NCI-H2227 treated with DMSO at 0.1 percent for 48 hours (cell line): Measurements from ENCODE around the gene HIP1.
"Not testable (repeated sequence)": the region's sequence is repeated elsewhere in the genome, so short reads cannot be mapped to it uniquely, and the experiment has no call there.

Experiments
- DNase-seq: peaks from one replicate; lab custom pipeline; 2025; lab: John Stamatoyannopoulos, UW

Gene HIP1

DNA sequence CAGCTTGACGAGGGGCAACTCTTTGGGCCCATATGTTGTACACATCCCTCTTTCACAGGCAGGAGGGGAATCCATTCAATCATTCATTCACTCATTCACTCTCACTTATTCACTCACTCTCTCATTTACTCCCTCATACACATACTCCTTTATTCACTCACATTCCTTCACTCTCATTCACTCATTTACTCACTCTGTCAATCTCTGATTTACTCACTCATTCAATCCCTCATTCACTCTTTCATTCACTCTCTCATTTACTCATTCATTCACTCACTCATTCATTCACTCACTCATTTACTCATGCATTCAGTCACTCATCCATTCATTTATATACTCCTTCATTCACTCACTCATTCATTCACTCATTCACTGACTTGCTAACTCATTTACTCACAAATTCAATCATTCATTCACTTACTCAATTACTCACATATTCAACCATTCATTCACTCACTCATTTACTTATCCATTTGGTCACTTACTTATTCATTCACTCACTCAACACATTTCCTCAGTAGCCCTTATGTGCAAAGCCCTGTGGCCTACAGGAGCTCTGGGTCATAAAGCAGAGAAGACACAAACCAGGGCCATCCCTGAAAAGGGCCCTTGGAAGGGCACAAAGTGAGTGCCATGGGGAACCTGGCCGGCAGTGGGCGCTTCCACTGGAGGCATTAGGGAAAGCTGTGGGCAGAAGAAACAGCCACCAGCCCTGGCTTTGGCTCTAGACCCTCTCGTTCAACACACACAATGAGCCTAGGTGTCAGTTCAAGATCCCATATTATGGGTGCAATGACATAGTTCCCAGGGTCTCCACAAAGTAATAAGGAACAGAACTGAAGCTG is 26.0 kb downstream of the HIP1 start:
- no peak for DNase-seq

DNA sequence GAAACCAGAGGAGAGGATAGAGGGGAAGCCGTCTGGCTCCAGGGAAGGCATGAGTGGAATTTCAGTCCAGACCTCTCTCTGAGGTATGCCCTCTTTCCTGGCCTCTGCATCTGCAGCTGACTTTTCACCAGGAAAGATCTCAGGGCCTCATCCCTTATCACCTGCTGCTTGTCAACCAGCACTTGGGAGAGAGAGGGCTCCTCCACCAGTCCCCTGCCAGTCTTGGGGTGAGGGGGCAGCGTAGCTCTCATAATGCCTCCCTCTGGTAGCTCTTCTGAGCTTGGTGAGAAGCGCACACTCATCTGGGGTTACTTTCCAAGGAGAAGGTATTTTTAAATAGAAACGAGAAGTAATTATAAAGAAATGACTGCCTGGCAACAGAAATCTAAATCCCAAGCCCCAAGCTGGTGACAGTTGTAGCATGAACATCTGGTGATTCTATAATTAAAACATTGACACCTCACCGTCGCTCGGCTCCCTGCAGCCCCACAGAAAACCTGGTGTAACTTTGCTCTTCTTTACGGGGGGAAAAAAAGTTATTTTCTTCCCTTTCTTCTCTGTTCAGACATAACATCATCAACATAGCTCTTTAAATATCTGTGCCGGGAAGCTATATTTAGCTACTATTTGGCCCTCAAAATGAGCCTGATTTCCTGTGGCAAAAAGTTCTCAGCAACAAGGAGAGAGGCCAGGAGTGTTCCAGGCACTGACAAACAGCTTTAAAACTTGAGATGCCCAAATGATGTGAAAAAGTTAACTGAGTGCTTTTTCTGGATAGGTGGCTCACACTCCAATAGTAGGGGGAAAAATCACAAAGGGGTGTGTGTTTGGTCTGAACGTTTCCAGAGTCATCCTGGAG is 26.9 kb downstream of the HIP1 start:
- no peak for DNase-seq

DNA sequence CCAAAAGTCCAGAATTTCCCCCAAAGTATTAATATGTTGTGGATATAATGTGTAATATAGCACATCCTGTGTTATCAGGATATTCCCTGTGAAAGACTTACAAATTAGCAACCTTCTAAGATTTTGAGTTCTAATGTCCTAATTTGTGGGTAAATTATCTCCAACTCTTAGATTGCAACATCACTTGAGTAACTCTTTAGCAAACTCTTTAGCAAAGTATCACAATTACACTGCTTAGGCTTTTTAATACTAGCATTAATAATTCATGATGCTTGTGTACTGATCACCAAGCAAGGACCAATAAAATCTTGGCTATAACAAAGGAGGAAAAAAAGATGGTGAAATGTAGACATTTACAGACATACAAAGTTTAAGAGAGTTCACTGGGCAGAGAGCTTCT is 27.7 kb downstream of the HIP1 start:
- DNase-seq: no peak

DNA sequence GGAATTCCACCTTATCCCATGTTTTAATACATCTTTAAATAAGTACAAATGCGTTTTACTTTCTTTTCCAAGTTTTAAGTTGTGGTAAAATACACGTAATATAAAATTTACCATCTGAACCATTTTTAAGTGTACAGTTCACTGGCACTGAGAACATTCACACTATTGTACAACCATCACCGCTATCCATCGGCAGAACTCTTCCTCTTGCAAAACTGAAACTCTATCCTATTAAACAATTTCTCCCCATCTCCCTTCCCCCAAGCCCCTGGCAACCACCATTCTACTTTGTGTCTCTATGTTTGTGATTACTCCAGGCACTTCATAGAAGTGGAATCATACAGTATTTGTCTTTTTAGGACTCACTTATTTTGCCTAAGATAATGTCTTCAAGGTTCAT is 33.8 kb downstream of the HIP1 start:
- DNase-seq: no peak

DNA sequence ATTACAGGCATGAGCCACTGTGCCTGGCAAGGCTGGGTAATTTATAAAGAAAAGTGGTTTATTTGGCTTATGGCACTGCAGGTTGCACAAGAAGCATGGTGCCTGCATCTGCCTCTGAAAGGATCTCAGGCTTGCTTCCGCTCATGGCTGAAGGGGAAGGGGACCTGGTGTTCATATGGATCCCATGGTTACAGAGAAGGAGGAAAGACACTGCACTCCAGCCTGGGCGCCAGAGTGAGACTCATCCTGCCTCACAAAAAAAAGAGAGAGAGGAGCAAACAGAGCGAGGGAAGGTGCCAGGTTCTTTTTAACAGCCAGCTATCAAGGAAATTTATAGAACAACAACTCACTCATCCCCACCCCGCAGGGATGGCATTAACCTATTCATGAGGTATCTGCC is 36.2 kb downstream of the HIP1 start:
- DNase-seq: no peak

DNA sequence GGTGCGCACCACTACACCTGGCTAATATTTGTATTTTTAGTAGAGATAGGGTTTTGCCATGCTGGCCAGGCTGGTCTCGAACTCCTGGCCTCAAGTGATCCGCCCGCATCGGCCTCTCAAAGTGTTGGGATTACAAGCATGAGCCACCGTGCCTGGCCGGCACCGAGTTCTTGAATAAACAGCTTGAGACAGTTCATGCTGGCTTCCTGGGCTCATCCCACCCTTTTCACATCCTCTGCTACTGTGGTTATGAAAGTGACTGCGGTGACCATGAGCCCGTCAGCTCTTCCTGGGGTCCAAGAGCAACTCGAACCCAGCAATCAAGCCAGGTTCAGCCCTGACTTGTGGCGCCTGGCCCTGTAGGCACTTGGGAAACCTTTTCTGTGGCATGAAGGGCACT is 38.7 kb downstream of the HIP1 start:
- DNase-seq: no peak

DNA sequence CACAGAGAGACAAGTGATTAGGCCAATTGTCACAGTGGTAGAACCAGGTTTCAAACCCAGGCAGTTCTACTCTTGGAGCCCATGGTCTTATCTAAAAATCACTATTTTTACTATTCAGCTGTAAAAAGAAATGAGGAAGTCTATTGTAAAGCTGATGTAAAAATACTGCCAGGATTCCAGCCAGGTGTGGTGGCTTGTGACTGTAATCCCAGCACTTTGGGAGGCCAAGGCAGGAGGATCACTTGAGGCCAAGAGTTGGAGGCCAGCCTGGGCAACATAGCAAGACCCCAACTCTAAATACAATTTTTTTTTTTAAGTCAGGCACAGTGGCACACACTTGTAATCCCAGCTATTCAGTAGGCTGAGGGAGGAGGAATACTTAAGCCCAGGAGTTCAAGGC is 40.4 kb downstream of the HIP1 start:
- no peak for DNase-seq

DNA sequence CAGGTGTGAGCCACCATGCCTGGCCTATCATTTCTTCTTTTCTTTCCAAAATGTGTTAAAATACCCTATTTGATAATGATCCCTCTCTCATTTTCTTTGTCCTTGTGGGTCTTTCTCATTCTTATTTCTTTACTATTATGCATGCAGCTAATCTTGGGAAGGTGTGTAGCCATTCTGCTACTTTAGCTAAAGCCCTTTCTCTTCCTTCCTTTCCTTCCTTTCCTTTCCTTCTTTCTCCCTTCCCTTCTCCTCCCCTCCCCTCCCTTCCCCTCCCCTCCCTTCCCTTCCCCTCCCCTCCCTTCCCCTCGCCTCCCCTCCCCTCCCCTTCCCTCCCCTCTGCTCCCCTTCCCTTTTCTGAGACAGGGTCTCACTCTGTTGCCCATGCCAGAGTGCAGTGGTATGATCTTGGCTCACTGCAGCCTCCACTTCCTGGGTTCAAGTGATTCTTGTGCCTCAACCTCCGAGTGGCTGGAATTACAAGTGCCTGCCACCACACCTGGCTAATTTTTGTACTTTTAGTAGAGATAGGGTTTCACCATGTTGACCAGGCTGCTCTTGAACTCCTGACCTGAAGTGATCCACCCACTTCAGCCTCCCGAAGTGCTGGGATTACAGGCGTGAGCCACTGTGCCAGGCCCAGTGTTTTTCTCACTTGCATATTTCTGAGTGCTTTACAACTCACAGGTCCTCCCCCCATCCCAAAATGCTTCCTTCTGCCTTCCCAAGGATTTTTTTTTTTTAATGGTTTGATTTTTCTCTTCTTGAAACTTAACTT is 42.3 kb downstream of the HIP1 start:
- DNase-seq: no peak

DNA sequence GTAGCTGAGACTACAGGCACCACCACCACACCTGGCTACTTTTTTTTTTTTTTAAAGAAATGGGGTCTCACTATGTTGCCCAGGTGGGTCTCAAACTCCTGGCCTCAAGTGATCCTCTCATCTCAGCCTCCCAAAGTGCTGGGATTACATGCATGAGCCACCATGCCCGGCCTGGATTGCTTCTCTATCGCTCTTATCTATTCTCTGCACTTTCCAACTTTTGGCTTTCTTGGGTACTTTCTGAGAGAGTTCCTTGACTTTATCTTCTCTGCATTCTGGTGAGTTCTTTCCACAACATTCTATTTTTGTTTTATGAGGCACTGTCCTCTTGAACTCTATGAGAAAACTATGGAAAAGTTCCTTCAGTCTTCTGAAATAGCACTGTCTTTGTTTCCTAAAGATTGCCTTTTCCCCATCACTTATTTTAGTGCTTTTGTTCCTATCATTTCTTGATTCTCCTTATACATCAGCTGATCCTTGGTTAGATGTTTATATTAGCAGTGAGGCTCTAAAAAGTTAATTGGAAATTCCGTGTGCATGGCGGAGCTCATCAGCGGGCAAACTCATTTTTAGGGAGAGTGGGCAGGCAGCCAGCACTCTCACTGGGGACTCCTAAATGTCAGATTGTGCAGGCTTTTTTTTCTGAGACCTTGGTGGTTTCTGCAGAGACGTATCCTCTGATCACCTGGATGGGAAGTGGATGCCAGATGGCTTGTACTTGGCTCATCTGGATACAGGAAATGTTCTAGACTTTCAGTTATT is 43.9 kb downstream of the HIP1 start:
- no peak for DNase-seq

DNA sequence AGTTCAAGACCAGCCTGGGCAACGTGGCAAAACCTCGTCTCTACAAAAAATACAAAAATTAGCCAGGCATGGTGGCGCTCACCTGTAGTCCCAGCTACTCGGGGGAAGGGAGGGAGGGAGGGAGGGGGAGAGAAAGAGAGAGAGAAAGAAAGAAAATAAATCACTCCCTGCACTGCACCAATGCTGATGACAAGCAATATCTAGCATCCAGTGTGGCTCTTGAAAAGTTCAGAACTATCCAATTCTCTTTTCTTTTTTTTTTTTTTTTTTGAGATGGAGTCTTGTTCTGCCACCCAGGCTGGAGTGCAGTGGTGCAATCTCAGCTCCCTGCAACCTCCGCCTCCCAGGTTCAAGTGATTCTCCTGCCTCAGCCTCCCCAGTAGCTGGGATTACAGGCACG is 45.1 kb downstream of the HIP1 start:
- DNase-seq: not testable (repeated sequence)

DNA sequence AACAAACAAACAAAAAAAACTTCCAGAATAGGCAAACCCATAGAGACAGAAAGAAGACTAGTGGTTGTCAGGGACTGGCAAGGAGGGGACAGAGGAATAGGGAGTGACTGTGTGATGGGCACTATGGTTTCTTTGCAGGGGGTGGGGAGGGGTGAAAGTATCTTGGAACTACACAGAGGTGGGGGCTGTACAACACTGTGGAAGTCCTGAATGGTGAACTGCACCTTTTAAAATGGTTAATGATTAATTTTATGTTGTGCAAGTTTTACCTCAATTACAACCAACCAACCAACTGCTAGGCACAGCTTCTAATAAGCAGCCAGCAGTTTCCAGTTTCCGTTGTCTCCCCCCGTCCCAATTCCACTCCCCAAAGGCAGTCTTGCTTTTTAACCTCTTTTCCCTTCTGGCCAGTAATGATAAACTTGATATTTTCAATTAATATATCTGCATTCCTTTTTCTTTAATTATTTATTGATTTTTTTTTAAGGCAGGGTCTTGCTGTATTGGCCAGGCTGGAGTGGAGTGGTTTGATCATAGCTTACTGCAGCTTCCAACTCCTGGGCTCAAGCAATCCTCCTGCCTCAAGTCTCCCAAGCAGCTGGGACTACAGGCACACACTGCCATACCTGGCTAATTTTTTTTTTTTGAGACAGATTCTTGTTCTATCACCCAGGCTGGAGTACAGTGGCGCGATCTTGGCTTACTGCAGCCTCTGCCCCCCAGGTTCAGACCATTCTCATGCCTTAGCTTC is 46.8 kb downstream of the HIP1 start:
- no peak for DNase-seq

DNA sequence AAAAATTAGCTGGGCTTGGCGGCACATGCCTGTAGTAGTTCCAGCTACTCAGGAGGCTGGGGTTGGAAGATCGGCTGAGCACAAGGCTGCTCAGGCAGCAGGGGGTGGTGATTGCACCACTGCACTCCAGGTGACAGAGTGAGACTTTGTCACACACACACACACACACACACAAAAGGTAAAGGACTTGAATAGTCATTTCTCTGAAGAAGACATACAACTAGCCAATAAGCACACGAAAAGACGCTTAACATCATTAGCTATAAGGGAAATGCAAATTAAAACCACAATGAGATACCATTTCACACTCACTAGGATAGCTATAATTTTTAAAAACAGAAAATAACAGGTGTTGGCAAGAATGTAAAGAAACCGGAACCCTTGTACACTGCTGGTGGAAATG is 48.6 kb downstream of the HIP1 start:
- no peak for DNase-seq

DNA sequence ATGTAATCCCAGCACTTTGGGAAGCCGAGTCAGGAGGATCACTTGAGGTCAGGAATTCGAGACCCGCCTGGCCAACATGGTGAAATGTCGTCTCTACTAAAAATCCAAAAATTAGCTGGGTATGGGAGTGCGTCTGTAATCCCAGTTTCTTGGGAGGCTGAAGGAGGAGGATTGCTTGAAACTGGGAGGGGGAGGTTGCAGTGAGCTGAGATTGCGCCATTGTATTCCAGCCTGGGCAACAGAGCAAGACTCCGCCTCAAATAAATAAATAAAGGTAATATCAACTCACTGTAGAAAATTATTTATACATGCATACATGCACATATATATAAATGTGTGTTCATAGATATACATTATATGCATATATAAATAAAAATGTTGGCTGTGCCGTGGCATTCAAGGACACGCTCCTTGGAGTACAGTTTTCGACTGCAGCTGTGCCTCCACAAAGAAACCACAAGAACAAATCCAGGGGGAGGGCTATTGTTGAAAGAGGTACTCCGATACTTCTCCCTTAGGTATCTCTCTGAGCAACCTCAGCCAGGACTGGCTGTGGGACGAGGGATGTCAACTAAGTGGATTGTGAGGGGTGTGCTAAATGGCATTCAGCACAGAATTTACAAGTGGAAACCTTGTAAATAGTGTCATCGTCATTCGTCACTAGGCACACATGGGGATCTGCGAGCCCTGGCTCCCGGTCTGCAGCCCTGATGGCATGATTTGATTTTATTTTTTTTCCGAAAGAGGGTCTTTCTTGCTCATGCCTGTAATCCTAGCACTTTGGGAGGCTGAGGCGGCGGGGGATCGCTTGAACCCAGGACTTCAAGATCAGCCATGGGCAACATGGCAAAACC is 49.3 kb downstream of the HIP1 start:
- no peak for DNase-seq

DNA sequence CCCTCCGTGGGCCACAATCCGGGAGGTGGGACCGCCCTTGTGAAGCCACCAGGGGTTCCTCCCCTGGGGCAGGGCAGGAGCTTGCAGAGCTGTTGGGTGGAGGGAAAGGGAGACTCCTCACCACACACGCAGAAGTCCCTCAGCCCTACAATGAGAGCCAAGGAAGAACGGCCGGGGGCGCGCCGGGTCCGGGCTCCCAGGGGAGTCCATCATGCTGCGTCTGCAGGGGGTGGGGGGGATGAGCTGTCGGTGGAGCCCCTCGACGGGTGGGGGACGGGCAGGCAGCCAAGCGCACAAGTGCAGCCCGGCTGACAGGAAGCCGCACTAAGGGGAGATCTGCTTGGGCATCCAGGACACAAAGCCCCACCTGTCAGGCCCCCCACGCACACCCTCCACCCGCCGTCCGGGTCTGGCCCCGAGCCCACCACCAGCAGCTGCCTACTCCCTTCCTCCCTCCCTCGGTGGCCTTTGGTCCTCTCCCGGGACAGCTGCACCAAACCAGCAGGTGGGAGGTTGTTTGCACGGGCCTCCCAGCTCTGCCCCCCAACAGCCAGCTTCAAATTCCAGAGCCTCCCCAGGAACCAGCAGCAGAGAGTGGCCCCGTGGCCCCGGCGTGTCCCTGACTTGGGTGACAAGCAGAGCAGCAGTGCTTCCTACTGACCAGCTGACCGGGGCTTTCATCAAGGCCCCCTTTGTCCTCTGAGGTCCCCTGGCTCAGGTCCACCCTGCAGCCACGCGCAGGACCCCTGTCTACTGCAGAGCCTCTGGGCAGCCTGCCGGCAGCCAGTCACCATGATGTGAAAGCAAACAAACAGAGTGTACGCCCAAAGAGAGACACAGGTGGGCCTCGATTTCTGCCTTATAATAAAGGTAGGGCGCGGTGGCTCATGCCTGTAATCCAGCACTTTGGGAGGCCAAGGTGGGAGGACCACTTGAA is 50.3 kb downstream of the HIP1 start:
- DNase-seq: no peak

DNA sequence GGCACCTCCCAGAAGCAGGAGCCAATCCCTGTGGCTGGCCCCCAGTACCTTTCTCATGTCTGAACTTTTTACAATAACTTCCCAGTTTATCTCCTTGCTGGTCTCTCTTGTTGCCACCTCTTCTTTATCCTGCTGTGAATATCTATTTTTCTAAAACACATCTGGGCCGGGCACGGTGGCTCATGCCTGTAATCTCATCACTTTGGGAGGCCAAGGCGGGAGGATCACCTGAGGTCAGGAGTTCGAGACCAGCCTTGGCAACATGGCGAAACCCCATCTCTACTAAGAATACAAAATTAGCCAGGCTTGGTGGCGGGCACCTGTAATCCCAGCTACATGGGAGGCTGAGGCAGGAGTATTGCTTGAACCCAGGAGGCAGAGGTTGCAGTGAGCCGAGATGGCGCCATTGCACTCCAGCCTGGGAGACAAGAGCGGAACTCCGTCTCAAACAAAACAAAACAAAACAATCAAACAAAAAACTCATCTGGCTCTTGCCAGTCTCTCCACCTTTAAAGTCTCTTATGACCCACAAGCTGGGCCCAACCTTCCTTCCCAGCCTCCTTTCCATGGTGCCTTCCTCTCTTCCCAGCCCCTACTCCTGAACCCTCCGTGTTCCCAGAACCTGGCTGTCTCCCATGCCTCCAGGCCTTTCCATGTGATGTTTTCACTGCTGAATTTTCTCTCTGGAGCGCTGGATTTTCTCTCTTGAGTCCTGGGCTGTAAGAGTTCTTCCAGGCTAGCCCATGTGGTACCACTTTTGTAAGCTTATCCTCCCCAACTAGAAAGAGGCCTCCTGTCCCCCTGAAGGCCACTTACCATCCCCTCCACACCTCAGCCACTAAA is 51.3 kb downstream of the HIP1 start:
- DNase-seq: no peak

DNA sequence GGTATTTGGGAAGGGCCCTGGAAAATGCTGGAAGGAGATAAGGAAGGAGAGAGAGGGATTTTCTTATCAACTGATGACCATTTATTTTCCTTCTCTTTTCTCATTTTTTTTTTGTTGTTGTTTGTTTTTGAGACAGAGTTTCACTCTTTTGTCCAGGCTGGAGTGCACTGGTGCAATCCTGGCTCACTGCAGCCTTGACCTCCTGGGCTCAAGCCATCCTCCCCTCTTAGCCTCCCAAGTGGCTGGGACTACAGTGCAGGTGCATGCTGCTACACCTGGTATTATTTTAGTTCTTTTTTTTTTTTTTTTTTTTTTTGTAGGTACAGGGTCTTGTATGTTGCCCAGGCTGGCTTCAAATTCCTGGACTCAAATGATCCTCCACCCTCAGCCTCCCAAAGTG is 52.2 kb downstream of the HIP1 start:
- no peak for DNase-seq

DNA sequence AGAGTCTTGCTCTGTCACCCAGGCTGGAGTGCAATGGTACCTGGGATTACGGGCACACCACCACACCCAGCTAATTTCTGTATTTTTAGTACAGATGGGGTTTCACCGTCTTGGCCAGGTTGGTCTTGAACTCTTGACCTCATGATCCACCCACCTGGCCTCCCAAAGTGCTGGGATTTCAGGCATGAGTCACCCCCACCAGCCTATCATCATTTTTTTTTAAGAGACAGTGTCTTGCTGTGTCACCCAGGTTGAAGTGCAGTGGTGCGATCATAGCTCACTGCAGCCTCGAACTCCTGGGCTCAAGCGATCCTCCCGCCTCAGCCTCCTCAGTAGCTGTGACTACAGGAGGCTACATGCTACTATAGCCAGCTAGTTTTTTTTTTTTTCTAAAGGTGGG is 56.7 kb downstream of the HIP1 start:
- not testable (repeated sequence) for DNase-seq

DNA sequence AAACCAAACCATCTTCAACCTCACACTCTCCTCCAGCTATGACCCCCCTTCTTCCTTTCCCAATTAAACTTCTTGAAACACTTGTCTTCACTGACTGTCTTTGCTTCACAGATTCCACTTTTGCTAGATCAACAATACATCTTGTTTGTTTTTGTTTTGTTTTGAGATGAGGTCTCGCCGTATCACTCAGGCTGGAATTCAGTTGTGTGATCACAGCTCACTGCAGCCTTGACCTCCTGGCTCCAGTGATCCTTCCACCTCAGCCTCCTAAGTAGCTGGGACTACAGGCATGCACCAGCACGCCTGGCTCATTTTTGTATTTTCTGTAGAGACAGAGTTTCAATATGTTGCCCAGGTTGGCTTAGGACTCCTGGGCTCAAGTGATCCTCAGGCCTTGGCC is 59.7 kb downstream of the HIP1 start:
- DNase-seq: no peak
